OCI-LY3 (cell line): ENCODE results near the gene SMIM17.

Source experiments
- H2AFZ ChIP-seq: fragments of 200-600, 300-600 bp; shearing (Covaris generic); 2 replicates; pipeline ENCODE4 v1.6.0; 2014; ENCODE audit warnings: antibody characterized with exemption, low read depth, low read length
- H3K27ac ChIP-seq: fragments of 200-600, 300-600 bp; sonication (generic); 2 replicates; pipeline ENCODE4 v1.5.1; 2014; ENCODE audit warnings: mild to moderate bottlenecking, low read length, moderate library complexity, mixed read lengths
- H3K27me3 ChIP-seq: fragments of 200-600, 300-600 bp; sonication (generic); 2 replicates; pipeline ENCODE4 v1.6.1; 2014; ENCODE audit warnings: low read depth, low read length, mixed read lengths
- H3K36me3 ChIP-seq: fragments of 200-600, 300-600 bp; sonication (generic); replicated peaks from 2 replicates; pipeline ENCODE3; 2014; ENCODE audit warnings: low read depth, low read length, mixed read lengths
- H3K4me1 ChIP-seq: fragments of 300-600, 200-600 bp; sonication (generic); 2 replicates; pipeline ENCODE4 v1.6.1; 2014; ENCODE audit warnings: low read length, mixed read lengths
- H3K4me2 ChIP-seq: fragments of 200-600, 300-600 bp; sonication (generic); 2 replicates; pipeline ENCODE4 v1.6.1; 2014; ENCODE audit warnings: low read length, mixed read lengths
- H3K4me3 ChIP-seq: fragments of 300-600, 200-600 bp; sonication (generic); 2 replicates; pipeline ENCODE4 v1.5.1; 2014; ENCODE audit warnings: antibody characterized with exemption, mild to moderate bottlenecking, low read length, moderate library complexity
- H3K79me2 ChIP-seq: fragments of 300-600, 200-600 bp; shearing (Covaris generic); 2 replicates; pipeline ENCODE4 v1.6.1; 2014; ENCODE audit warnings: mild to moderate bottlenecking, low read length, mixed read lengths
- H3K9ac ChIP-seq: fragments of 300-600, 200-600 bp; shearing (Covaris generic); 2 replicates; pipeline ENCODE4 v1.6.0; 2014; ENCODE audit warnings: mild to moderate bottlenecking, low read length, moderate library complexity
- H3K9me3 ChIP-seq: fragments of 200-600, 300-600 bp; shearing (Covaris generic); 2 replicates; pipeline ENCODE4 v1.6.1; 2014; ENCODE audit warnings: low read length, mixed read lengths; ENCODE audit not compliant: insufficient read depth
- H4K20me1 ChIP-seq: fragments of 200-600, 300-600 bp; sonication (generic); 2 replicates; pipeline ENCODE4 v1.6.1; 2016; ENCODE audit warnings: low read length, mixed read lengths; ENCODE audit not compliant: insufficient read depth
- EZH2phosphoT487 ChIP-seq: fragments of 200-600 bp; shearing (Covaris generic); IDR thresholded peaks from 2 replicates; pipeline ENCODE4 v1.6.1; 2018; ENCODE audit warnings: antibody characterized with exemption, mixed run types, low read depth
- TF ChIP-seq, protein P1 (sequence below): fragments of 200-600, 300-600 bp; sonication (generic); IDR thresholded peaks from 2 replicates; pipeline ENCODE4 v1.5.1; 2014; ENCODE audit warnings: antibody characterized with exemption, low read length, low read depth

The SMIM17 gene

DNA sequence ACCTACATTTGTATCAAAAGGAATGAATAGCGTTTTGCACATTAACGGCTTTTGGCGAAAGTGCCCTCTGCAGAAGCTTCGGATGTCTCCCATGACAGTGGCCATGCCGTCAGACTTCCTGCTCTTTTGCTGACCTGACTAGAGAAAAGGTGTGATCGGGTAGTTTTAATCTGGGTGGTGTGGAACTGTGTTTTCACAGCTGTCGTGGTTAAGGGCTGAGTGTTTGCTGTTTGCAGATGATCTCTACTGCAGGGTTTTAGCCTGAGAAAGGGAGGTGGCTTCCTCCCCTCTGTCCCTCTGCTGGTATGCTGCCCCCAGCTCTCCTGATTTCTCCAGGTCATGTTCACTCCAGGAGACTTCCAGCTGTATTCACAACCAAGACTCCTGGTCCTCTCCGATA, 25.4 kb upstream of the SMIM17 start:
- peaks cover 88% of the 10 kb centered on the region for H3K36me3 ChIP-seq
- no peak overlapping the region for H3K4me2 ChIP-seq
- no peak overlapping the region for H3K27ac ChIP-seq
- H3K9me3 ChIP-seq: peaks cover 29% of the 10 kb centered on the region
- H3K27me3 ChIP-seq: no peaks in the 10 kb centered on the region
- H3K4me3 ChIP-seq: no peak overlapping the region
- H4K20me1 ChIP-seq: no peaks in the 10 kb centered on the region
- no peak overlapping the region for H3K9ac ChIP-seq
- H2AFZ ChIP-seq: no peak overlapping the region
- H3K79me2 ChIP-seq: peaks cover 17% of the 10 kb centered on the region
- no peaks in the 10 kb centered on the region for H3K4me1 ChIP-seq
- TF ChIP-seq, protein P1, sequence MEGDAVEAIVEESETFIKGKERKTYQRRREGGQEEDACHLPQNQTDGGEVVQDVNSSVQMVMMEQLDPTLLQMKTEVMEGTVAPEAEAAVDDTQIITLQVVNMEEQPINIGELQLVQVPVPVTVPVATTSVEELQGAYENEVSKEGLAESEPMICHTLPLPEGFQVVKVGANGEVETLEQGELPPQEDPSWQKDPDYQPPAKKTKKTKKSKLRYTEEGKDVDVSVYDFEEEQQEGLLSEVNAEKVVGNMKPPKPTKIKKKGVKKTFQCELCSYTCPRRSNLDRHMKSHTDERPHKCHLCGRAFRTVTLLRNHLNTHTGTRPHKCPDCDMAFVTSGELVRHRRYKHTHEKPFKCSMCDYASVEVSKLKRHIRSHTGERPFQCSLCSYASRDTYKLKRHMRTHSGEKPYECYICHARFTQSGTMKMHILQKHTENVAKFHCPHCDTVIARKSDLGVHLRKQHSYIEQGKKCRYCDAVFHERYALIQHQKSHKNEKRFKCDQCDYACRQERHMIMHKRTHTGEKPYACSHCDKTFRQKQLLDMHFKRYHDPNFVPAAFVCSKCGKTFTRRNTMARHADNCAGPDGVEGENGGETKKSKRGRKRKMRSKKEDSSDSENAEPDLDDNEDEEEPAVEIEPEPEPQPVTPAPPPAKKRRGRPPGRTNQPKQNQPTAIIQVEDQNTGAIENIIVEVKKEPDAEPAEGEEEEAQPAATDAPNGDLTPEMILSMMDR: no peak
- TF ChIP-seq EZH2phosphoT487: no peak

DNA sequence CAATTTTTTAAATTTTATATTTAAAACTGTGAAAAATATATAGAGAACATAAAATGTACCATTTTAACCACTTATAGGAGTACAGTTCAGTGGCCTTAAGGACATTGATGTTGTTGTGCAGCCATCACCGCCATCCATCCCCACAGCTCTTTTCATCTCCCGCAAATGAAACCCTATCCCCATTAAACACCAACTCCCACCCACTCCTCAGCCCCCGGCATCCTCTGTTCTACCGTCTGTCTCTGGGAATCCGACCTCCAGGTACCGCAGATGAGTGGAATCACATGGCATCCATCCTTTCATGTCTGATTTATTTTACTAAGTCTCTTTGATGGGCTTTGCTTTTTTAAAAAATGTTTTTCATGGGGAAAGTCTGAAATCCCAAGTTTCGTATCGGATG, 23.8 kb upstream of the SMIM17 start:
- Histone ChIP-seq H3K79me2 (peaks cover 17% of the 10 kb centered on the region), H3K27ac (no peak overlapping the region), H2AFZ (no peak overlapping the region), H3K27me3 (no peaks in the 10 kb centered on the region), H3K4me2 (no peak overlapping the region), H4K20me1 (no peaks in the 10 kb centered on the region), H3K9me3 (peaks cover 29% of the 10 kb centered on the region), H3K36me3 (peaks cover 88% of the 10 kb centered on the region), H3K4me1 (no peaks in the 10 kb centered on the region), H3K4me3 (no peak overlapping the region), H3K9ac (no peak overlapping the region)
- TF ChIP-seq, protein P1: no peak
- no peak for TF ChIP-seq EZH2phosphoT487

DNA sequence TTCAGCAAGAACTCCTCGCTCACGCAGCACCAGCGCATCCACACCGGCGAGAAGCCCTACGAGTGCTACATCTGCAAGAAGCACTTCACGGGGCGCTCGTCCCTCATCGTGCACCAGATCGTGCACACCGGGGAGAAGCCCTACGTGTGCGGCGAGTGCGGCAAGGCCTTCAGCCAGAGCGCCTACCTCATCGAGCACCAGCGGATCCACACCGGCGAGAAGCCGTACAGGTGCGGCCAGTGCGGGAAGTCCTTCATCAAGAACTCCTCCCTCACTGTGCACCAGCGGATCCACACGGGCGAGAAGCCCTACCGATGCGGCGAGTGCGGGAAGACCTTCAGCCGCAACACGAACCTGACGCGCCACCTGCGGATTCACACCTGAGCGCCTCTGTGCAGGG, 20.6 kb upstream of the SMIM17 start:
- Histone ChIP-seq H3K9me3 (peaks cover 11% of the 10 kb centered on the region), H3K36me3 (peaks cover 74% of the 10 kb centered on the region)

DNA sequence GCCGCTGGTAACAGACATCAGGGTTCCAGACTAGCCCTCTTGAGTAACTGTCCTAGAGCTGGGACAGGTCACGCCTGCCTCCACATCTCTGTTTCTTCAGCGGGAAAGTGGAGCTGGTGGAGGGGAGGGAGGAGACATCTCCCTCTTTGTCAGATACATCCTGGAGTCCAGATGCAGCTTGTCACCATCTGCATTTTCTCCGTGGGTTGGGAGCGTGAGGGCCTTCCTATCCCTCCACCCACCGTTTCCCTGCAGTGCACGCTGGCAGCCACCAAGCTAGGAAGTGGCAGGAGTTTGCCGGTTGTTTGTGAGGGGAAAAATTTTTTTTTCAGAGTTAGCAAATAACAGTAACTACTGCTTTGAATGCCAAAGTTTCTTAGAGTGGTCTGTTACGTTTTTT, 20.0 kb upstream of the SMIM17 start:
- no peak for TF ChIP-seq EZH2phosphoT487
- TF ChIP-seq, protein P1: no peak
- H3K36me3 ChIP-seq: peaks cover 68% of the 10 kb centered on the region
- no peak overlapping the region for H3K9ac ChIP-seq

More for the DNA sequence above, 20.6 kb upstream of the SMIM17 start:
- TF ChIP-seq EZH2phosphoT487: no peak
- TF ChIP-seq, protein P1: no peak
- Histone ChIP-seq H2AFZ (no peak overlapping the region), H3K27me3 (no peaks in the 10 kb centered on the region), H3K4me2 (no peak overlapping the region), H4K20me1 (no peaks in the 10 kb centered on the region), H3K9ac (no peak overlapping the region), H3K4me3 (no peak overlapping the region), H3K27ac (no peak overlapping the region), H3K79me2 (peaks cover 10% of the 10 kb centered on the region; the same call in 1 of the 2 replicates), H3K4me1 (no peaks in the 10 kb centered on the region)

More for the DNA sequence above, 20.0 kb upstream of the SMIM17 start:
- no peaks in the 10 kb centered on the region for H3K4me1 ChIP-seq
- no peak overlapping the region for H3K4me3 ChIP-seq
- H2AFZ ChIP-seq: no peak overlapping the region
- no peaks in the 10 kb centered on the region for H3K27me3 ChIP-seq
- no peak overlapping the region for H3K27ac ChIP-seq
- H3K4me2 ChIP-seq: no peak overlapping the region
- peaks cover 10% of the 10 kb centered on the region; the same call in 1 of the 2 replicates for H3K79me2 ChIP-seq
- H4K20me1 ChIP-seq: no peaks in the 10 kb centered on the region
- peaks cover 4% of the 10 kb centered on the region for H3K9me3 ChIP-seq
